CD4-positive, alpha-beta T cell treated with Interleukin-21 for 1 hour (primary cell): Measurements from ENCODE around the gene RENBP.

Experiments
- DNase-seq: peaks from one replicate; pipeline ENCODE4 v3.0.0-alpha.2; 2020

RENBP gene

DNA sequence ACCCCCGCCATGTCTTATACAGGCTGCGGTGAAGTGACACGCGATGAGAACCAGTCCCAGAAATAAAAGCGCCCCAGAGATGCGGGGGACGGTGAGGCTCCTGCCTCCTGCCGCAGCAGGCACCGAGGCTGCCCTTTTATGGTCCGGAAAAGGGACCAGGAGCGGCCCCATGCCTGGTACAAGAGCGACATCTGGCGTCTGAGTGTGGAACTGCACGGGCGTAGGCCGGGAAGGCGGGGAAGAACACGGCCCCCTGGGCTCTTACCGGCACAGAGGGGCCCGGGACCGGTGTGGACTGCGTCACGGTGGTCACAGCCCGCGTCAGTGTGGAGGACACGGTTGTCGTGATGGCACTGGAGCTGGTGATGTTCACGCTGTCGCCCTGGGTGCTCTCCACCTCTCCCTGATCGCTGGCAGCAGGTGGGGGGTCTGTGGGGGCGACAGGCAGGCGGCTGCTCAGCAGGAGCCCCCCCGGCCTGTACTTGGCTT is 8.9 kb upstream of the RENBP start:
- DNase-seq = peak; percentile 80

DNA sequence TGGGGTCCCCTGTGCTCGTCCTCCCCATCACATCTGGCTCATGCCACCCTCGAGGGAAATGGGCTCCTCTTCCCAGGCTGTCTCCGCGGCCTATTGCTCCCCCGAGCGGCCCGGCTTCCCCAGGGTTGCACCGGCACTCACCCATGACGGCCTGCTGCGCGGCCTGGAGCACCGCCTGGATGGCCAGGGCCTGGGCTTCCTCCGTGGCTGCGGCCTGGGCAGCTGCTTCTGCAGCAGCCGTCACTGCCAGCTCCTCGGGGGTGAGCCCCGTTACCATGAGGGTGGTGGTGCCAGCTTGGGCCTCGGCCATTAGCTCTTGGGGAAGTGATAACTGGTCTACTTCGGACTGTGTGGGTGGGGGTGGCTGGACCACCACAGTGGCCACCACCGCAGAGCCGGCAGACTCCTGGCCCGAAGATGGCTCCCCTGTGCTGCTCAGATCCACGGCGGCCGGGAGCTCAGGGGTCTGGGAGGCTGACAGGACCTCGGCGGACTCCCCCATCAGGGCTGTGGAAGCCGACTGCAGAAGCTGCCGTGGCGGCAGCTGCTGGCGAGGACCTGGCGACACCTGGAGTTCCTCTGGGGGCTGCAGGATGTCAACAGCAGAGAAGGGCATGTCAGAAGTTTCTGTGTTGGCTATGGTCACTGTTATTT is 8.1 kb upstream of the RENBP start:
- no peak for DNase-seq

DNA sequence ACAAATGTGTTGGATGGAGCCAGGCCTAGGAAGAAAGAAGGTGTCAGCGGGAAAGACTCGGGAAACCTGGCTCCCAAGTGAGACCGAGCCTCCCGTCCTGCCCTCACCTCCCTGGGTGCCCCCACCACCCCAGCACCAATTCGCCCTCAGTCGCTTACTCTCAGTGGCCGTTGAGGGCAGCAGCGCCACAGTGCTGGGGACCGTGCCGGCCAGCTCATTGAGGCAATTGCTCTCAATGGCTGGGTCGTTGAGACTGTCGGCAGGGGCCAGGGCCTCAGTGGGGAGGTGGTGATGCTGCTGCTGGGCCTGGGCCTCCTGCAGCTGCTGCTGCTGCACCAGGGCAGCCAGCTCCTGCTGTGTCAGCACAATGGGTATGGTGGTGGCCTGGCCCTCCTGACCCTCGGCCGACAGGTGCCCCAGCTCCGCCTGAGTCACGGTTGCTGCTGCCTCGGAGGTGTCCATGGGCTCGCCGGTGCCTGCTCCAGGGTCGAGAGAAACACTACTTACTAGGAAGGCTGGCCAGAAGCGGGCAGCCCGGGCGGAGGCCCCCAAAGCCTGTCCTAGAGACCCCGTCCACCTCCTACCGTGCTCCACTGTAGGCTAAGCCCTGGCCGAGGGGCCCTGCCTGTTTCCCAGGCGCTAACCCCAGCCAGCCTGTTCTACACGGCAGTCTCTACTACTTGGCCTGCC is 7.4 kb upstream of the RENBP start:
- no peak for DNase-seq

- no peak for DNase-seq
Observed at GRCh38 chrX:153950127-153950526, 5.7 kb upstream of the RENBP start.

- no peak for DNase-seq
Observed at GRCh38 chrX:153948847-153949805, 4.7 kb upstream of the RENBP start.

DNA sequence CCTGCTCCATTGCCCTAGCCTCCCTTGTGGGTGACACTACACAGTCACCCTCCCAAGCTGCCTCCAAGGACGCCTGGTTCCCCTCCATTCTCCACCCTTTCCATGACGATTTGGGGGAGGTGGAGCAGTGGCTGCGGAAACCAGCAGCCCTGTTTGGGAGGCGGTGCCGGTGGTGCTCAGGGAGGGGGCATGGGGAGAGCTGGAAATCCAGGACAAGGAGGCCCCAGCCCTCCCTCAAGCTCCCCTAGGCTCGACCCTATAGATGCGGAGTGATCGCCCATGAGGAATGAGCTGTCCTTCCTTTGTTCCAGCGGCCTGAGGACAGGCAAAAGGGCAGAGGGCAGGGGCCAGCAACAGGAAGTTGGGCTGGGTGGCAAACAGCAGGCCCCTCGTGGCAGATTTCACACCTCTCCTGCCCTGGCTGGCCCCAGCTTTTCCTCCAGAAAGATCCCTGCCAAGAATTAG is 3.6 kb upstream of the RENBP start:
- DNase-seq = no peak

- peak; percentile 84 for DNase-seq
Observed at GRCh38 chrX:153947009-153947769, 2.7 kb upstream of the RENBP start.

GRCh38 chrX:153945956-153946943 is 1.8 kb upstream of the RENBP start:
- DNase-seq = no peak

DNA sequence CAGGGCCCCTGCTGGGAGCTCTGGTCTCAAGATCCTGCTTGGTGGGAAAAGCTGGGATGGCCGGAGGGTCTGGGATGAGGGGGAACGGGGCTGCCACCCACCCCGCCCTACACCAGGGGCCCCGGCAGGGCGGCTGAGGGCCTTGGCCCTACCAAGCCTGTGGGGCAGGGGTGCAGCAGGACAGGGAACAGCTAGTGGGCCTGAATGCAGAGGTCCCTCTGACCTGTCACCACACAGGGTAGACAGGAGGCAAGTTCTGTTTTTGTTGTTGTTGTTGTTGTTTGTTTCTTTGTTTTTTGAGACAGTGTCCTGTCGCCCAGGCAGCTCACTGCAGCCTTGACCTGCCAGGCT is 332 bp upstream of the RENBP start:
- DNase-seq = no peak

- DNase-seq = no peak
Observed at GRCh38 chrX:153941336-153942252, 2.8 kb downstream of the RENBP start.

GRCh38 chrX:153939573-153939972 is 4.9 kb downstream of the RENBP start:
- DNase-seq = no peak

- no peak for DNase-seq
Observed at GRCh38 chrX:153938226-153938786, 6.1 kb downstream of the RENBP start.

GRCh38 chrX:153937056-153937455 is 7.4 kb downstream of the RENBP start:
- no peak for DNase-seq

DNA sequence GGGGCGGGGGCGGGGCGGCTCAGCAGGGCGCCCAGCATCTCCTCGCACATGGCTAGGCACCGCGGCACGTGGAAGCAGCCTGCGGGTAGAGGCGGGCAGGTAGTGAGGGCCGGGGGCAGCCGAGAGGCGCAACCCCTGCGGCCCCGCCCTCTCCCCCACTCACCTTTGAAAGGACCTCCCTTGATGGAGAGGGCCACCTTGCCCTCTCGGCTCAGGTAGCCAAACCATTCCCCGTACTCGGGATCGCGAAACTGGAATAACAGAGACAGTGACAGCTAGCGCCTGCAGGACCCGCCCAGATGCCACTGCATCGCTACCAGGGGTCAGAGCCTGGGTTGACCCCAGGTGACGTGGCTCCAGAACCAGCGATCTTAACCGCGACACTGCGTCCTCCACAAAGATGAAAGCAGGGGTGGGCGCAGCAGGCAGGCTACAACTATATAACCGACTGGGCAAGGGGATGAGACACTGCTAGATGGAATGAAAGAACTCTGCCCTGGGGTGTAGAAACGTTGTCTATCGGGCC is 9.1 kb downstream of the RENBP start:
- no peak for DNase-seq

GRCh38 chrX:153934762-153935325 is 9.6 kb downstream of the RENBP start, which contains the start of gene NAA10:
Gene NAA10, minus strand, starts transcription at chrX:153935037. Its CDS starts 133 bp downstream, at chrX:153934904.
- DNase-seq = peak; percentile 74

DNA sequence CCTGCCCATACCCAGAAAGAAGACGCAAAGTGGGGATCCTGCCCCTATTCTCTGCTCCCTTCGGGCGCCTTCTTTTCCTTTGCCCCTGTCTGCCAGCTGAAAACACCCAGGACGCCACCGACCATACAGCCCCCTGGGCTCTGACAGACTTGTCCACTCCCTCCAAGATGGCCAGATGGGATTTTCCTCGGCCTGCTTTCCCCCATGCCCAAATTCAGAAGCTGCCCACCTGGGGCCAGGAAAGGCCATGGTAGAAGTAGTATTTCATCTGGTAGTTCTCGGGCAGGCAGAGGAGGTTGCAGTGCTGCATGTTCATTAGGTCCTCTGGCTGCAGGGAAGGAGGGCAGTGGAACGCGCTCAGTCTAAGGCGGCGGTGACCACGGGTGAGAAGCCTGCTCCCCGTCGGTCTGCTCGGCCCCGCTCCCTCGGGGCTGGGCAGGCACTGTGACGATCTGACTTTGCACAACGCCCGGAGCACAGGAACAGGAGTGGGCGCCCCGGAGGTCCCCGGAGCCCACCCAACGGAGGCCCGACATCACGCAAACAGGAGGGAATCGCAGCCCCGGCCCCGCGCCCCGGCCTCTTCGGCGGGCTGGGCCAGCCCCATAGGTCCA is 10.2 kb downstream of the RENBP start:
- DNase-seq = no peak

GRCh38 chrX:153933748-153934147 is 10.7 kb downstream of the RENBP start:
- no peak for DNase-seq

DNA sequence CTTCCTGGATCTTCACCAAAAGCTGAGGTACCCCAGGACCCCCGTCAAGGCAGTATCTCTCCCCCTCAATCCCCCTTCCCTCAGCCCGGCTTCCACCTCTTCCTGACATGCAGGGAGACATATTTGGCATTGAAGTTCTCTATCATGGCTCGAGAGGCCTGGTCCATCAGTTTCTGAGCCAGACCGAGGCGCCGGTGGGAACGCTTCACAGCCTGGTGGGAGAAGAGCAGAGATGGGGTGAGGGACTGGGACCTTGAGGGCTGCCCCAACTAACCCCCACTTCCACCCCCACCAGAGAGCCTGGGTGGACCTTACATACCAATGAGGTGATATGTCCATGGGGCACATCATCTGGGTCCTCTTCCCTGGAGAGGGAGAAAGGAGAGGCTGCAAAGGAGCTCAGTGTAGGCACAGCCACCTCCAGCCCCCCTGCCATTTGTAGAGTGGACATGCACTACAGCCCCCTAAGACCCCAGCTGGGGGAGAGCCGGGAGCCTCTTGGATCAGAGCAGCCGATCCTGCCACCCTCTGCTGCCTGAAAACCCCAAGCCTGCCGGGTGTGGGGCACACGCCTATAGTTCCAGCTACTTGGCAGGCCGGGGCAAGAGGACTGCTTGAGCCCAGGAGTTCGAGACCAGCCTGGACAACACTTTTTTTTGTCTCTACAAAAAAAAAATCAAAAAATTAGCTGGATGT is 12.1 kb downstream of the RENBP start:
- no peak for DNase-seq
